Measurements from ENCODE around the gene LCE1E. TPM values are rescaled to one million over a fixed set of nuclear protein-coding genes. Genes with fewer than 3 reads are reported as not detected.

The LCE1E gene
- total and polyA plus RNA-seq, 2 donors (not counting 3 experiments of a cell fraction or from before 2014, with no cell fraction given) = not detected

DNA sequence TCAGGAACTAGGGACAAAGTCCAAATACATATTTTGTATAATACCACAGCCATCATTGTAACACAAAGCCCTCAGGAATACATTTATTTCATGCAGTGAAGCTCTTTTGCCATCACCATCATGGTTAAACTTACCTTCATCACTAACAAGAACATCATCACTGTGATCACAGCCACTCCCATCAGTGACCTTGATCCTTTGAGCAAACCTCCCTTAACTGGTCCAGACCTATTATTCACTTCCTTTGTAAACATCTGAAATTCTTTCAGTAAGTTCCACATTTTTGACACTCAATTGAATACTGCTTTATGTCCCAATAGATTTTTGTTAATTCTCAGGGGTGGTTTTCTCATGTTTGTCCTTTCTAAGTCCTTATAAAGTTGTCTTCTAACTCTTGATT, 44.4 kb upstream of the LCE1E start:
- dilution Hi-C loops (cut with MboI; ENCODE audit: extremely low pct_ligation_motif_present, low sequenced_read_pairs) = no loop called here
- POLR2A ChIA-PET = no interaction called here

GRCh38 chr1:152743371-152744145, 42.5 kb upstream of the LCE1E start:
- Histone ChIP-seq H3K4me2 (ENCODE audit: insufficient read depth, low read length) (no peak overlapping the region), H3K27me3 (ENCODE audit: control insufficient read depth in 2 of 2, insufficient read depth in 2 of 2, low read length in 2 of 2) (no peaks in the 10 kb centered on the region), H3K27ac (ENCODE audit: insufficient read depth, low read depth, low read length) (no peak overlapping the region), H4K20me1 (replicated peaks; ENCODE audit: control insufficient read depth, extremely low read depth, insufficient read depth, low read length) (no peaks in the 10 kb centered on the region), H3K36me3 (ENCODE audit: control insufficient read depth in 2 of 2, extremely low read depth in 1 of 2, insufficient read depth in 2 of 2, low read length in 2 of 2) (no peaks in the 10 kb centered on the region), H3K79me2 (ENCODE audit: control insufficient read depth, insufficient read depth, low read length) (no peaks in the 10 kb centered on the region), H3K9ac (replicated peaks; ENCODE audit: extremely low read depth, insufficient read depth, low read length) (no peak overlapping the region), H3K9me3 (replicated peaks; ENCODE audit: control insufficient read depth, insufficient read depth, low read length) (no peaks in the 10 kb centered on the region), H3K9me1 (replicated peaks; ENCODE audit: control insufficient read depth, extremely low read depth, insufficient read depth, low read length) (no peaks in the 10 kb centered on the region), H3K4me1 (ENCODE audit: control insufficient read depth, extremely low read depth, insufficient read depth, low read length) (no peaks in the 10 kb centered on the region), H2AFZ (ENCODE audit: low read depth, low read length) (no peak overlapping the region), H3K4me3 (replicated peaks in 1 of 3; ENCODE audit: insufficient read depth in 1 of 3, low read depth in 1 of 3, low read length in 3 of 3) (no peak overlapping the region)
- FAIRE-seq = no peak
- ChIA-PET CTCF (no interaction called here), POLR2A (no interaction called here)
- TF ChIP-seq MAX (IDR thresholded peaks at IDR 0.05; ENCODE audit: insufficient read depth, insufficient read length) = no peak
- no peak for TF ChIP-seq CTCF (IDR thresholded peaks at IDR 0.05; ENCODE audit: extremely low read depth in 1 of 2, insufficient read depth in 1 of 2, low read depth in 1 of 2, low read length in 2 of 2)
- no peak for TF ChIP-seq EZH2 (IDR thresholded peaks at IDR 0.05; ENCODE audit: borderline replicate concordance, low read depth, low read length, severe bottlenecking)
- no peak for TF ChIP-seq JUN (IDR thresholded peaks at IDR 0.05; ENCODE audit: borderline replicate concordance, insufficient read depth, insufficient read length, low read depth)
- TF ChIP-seq POLR2A (IDR thresholded peaks at IDR 0.05; ENCODE audit: low read depth, low read length) = no peak
- no peak for TF ChIP-seq MYC (IDR thresholded peaks at IDR 0.05; ENCODE audit: low read depth, low read length)
- no peak for TF ChIP-seq POLR2AphosphoS5 (IDR thresholded peaks at IDR 0.05; ENCODE audit: insufficient read depth, low read depth, low read length)
- no peak for TF ChIP-seq GATA2 (IDR thresholded peaks at IDR 0.05; ENCODE audit: insufficient read depth, insufficient read length, low read depth, low read length)
- TF ChIP-seq FOS (IDR thresholded peaks at IDR 0.05; ENCODE audit: borderline replicate concordance, insufficient read depth, low read length) = no peak
- intact Hi-C loops (cut with micrococcal nuclease) (no loop called here), dilution Hi-C loops (cut with MboI; ENCODE audit: extremely low pct_ligation_motif_present, low sequenced_read_pairs) (no loop called here)
- no TSS peak for BruUV-seq (replicated peaks)
- DNase-seq (ENCODE audit: low read depth, low spot score) = no peak

More for the DNA sequence above, 44.4 kb upstream of the LCE1E start:
- H3K4me2 ChIP-seq (ENCODE audit: insufficient read depth, low read length) = no peak overlapping the region
- no peaks in the 10 kb centered on the region for H3K9me1 ChIP-seq (replicated peaks; ENCODE audit: control insufficient read depth, extremely low read depth, insufficient read depth, low read length)
- no peaks in the 10 kb centered on the region for H4K20me1 ChIP-seq (replicated peaks; ENCODE audit: control insufficient read depth, extremely low read depth, insufficient read depth, low read length)
- no TSS peak for BruUV-seq (replicated peaks)
- no peaks in the 10 kb centered on the region for H3K27me3 ChIP-seq (ENCODE audit: control insufficient read depth in 2 of 2, insufficient read depth in 2 of 2, low read length in 2 of 2)
- intact Hi-C loops (cut with micrococcal nuclease) = no loop called here
- H3K79me2 ChIP-seq (ENCODE audit: control insufficient read depth, insufficient read depth, low read length) = no peaks in the 10 kb centered on the region
- no peak overlapping the region for H3K9ac ChIP-seq (replicated peaks; ENCODE audit: extremely low read depth, insufficient read depth, low read length)
- H3K9me3 ChIP-seq (replicated peaks; ENCODE audit: control insufficient read depth, insufficient read depth, low read length) = no peaks in the 10 kb centered on the region
- H3K36me3 ChIP-seq (ENCODE audit: control insufficient read depth in 2 of 2, extremely low read depth in 1 of 2, insufficient read depth in 2 of 2, low read length in 2 of 2) = no peaks in the 10 kb centered on the region
- TF ChIP-seq MAX (IDR thresholded peaks at IDR 0.05; ENCODE audit: insufficient read depth, insufficient read length) (no peak), MYC (IDR thresholded peaks at IDR 0.05; ENCODE audit: low read depth, low read length) (no peak)
- H3K27ac ChIP-seq (ENCODE audit: insufficient read depth, low read depth, low read length) = no peak overlapping the region
- H2AFZ ChIP-seq (ENCODE audit: low read depth, low read length) = no peak overlapping the region
- DNase-seq (ENCODE audit: low read depth, low spot score) (no peak), FAIRE-seq (no peak)
- no peaks in the 10 kb centered on the region for H3K4me1 ChIP-seq (ENCODE audit: control insufficient read depth, extremely low read depth, insufficient read depth, low read length)
- no peak overlapping the region for H3K4me3 ChIP-seq (replicated peaks in 1 of 3; ENCODE audit: insufficient read depth in 1 of 3, low read depth in 1 of 3, low read length in 3 of 3)
- CTCF ChIA-PET = no interaction called here

Measured in endothelial cell of umbilical vein (primary cell).